ENCODE results near the gene DIDO1. TPM values are rescaled to one million over a fixed set of nuclear protein-coding genes. Genes with fewer than 3 reads are reported as not detected.

The DIDO1 gene
- total and polyA plus RNA-seq, 2 of the 13 experiments (the other 11 are each of a cell fraction or from before 2014, with no cell fraction given) = 75.0 to 75.1 TPM

DNA sequence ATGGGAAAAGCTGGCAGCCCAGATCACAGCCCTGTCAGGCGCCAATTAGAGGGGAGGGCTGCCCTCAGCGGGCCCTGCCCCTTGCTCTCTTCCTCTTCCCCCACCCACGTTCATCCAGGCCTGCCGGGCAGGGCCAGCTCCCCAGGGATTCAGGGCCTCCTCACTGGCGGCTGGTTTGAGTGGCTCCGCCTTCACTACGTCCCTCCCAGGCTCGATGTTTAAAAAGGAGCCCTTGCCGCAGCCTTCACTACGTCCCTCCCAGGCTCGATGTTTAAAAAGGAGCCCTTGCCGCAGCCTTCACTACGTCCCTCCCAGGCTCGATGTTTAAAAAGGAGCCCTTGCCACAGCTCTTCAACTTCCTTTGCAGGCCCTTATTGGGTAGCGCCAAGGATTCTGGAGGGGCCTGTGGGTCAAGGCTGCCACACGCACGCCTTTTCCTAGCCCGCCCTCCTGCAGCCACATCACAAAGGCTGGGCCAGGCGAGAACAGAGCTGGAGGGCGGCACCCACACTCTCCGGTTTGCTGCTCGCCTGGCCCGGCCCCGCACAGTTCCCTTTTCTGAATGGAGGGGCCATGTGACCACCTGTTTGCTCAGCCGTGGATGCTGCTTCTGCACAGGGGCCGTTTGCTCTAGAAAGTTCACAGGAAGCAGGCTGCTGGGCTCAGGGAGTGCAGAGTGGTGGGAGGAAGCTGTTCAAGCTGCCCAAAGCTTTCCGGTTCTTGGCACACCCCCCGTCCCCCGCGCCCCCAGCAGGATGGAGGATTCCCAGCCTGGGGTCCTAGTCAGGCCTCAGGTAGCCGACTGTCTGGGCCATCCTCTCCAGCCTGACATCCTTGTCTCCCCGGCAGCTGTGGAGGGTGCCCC is 27.8 kb upstream of the DIDO1 start (continued):
- TF ChIP-seq, protein P1, sequence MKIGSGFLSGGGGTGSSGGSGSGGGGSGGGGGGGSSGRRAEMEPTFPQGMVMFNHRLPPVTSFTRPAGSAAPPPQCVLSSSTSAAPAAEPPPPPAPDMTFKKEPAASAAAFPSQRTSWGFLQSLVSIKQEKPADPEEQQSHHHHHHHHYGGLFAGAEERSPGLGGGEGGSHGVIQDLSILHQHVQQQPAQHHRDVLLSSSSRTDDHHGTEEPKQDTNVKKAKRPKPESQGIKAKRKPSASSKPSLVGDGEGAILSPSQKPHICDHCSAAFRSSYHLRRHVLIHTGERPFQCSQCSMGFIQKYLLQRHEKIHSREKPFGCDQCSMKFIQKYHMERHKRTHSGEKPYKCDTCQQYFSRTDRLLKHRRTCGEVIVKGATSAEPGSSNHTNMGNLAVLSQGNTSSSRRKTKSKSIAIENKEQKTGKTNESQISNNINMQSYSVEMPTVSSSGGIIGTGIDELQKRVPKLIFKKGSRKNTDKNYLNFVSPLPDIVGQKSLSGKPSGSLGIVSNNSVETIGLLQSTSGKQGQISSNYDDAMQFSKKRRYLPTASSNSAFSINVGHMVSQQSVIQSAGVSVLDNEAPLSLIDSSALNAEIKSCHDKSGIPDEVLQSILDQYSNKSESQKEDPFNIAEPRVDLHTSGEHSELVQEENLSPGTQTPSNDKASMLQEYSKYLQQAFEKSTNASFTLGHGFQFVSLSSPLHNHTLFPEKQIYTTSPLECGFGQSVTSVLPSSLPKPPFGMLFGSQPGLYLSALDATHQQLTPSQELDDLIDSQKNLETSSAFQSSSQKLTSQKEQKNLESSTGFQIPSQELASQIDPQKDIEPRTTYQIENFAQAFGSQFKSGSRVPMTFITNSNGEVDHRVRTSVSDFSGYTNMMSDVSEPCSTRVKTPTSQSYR (CRISPR knock-in tag; IDR thresholded peaks at IDR 0.05; ENCODE audit: borderline replicate concordance) = no peak; the same call in 1 of the 2 replicates
- TF ChIP-seq, protein P2, sequence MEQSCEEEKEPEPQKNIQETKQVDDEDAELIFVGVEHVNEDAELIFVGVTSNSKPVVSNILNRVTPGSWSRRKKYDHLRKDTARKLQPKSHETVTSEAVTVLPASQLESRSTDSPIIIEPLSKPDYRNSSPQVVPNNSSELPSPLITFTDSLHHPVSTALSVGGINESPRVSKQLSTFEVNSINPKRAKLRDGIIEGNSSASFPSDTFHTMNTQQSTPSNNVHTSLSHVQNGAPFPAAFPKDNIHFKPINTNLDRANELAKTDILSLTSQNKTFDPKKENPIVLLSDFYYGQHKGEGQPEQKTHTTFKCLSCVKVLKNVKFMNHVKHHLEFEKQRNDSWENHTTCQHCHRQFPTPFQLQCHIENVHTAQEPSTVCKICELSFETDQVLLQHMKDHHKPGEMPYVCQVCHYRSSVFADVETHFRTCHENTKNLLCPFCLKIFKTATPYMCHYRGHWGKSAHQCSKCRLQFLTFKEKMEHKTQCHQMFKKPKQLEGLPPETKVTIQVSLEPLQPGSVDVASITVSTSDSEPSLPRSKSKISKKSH (CRISPR knock-in tag; IDR thresholded peaks at IDR 0.05; ENCODE audit: borderline replicate concordance) = peak; percentile 93; the same call in 1 of the 2 replicates
- TF ChIP-seq, protein P3, sequence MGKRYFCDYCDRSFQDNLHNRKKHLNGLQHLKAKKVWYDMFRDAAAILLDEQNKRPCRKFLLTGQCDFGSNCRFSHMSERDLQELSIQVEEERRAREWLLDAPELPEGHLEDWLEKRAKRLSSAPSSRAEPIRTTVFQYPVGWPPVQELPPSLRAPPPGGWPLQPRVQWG (CRISPR knock-in tag; IDR thresholded peaks at IDR 0.05; ENCODE audit: borderline replicate concordance, low read depth) = 0 out of 2 replicates have a peak, but pooled peaks have one; percentile 31
- TF ChIP-seq ZNF749 (CRISPR knock-in tag; IDR thresholded peaks at IDR 0.05; ENCODE audit: borderline replicate concordance) = no peak; the same call in 1 of the 2 replicates
- no peak for TF ChIP-seq SMARCE1 (IDR thresholded peaks at IDR 0.05; ENCODE audit: borderline replicate concordance)
- TF ChIP-seq, protein P4, sequence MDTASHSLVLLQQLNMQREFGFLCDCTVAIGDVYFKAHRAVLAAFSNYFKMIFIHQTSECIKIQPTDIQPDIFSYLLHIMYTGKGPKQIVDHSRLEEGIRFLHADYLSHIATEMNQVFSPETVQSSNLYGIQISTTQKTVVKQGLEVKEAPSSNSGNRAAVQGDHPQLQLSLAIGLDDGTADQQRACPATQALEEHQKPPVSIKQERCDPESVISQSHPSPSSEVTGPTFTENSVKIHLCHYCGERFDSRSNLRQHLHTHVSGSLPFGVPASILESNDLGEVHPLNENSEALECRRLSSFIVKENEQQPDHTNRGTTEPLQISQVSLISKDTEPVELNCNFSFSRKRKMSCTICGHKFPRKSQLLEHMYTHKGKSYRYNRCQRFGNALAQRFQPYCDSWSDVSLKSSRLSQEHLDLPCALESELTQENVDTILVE (CRISPR knock-in tag; IDR thresholded peaks at IDR 0.05) = peak; percentile 94
- TF ChIP-seq ZNF496 (CRISPR knock-in tag; IDR thresholded peaks at IDR 0.05; ENCODE audit: insufficient replicate concordance) = no peak
- TF ChIP-seq CHD4 (IDR thresholded peaks at IDR 0.05; ENCODE audit: borderline replicate concordance, low read length) = no peak; the same call in 1 of the 2 replicates
- peak; percentile 95 for TF ChIP-seq MED1 (CRISPR knock-in tag; IDR thresholded peaks at IDR 0.05)
- TF ChIP-seq PTBP1 (IDR thresholded peaks at IDR 0.05; ENCODE audit: low read depth, low read length, poor library complexity, severe bottlenecking) = peak; percentile 53
- peak; percentile 42; the same call in 1 of the 2 replicates for TF ChIP-seq ZNF343 (CRISPR knock-in tag; IDR thresholded peaks at IDR 0.05)
- peak; percentile 80; the same call in 1 of the 2 replicates for TF ChIP-seq ZFYVE20 (CRISPR knock-in tag; IDR thresholded peaks at IDR 0.05; ENCODE audit: borderline replicate concordance, low read depth)
- TF ChIP-seq KDM5B (CRISPR knock-in tag; IDR thresholded peaks at IDR 0.05; ENCODE audit: borderline replicate concordance) = peak; percentile 99
- TF ChIP-seq KDM1A (CRISPR knock-in tag; IDR thresholded peaks at IDR 0.05) = no peak; the same call in 1 of the 2 replicates
- peak; percentile 80 for TF ChIP-seq TGIF2 (CRISPR knock-in tag; IDR thresholded peaks at IDR 0.05)
- peak; percentile 84 for TF ChIP-seq ZNF549 (CRISPR knock-in tag; IDR thresholded peaks at IDR 0.05)
- TF ChIP-seq YEATS2 (CRISPR knock-in tag; IDR thresholded peaks at IDR 0.05; ENCODE audit: borderline replicate concordance) = peak; percentile 83; the same call in 1 of the 2 replicates
- TF ChIP-seq, protein P5, sequence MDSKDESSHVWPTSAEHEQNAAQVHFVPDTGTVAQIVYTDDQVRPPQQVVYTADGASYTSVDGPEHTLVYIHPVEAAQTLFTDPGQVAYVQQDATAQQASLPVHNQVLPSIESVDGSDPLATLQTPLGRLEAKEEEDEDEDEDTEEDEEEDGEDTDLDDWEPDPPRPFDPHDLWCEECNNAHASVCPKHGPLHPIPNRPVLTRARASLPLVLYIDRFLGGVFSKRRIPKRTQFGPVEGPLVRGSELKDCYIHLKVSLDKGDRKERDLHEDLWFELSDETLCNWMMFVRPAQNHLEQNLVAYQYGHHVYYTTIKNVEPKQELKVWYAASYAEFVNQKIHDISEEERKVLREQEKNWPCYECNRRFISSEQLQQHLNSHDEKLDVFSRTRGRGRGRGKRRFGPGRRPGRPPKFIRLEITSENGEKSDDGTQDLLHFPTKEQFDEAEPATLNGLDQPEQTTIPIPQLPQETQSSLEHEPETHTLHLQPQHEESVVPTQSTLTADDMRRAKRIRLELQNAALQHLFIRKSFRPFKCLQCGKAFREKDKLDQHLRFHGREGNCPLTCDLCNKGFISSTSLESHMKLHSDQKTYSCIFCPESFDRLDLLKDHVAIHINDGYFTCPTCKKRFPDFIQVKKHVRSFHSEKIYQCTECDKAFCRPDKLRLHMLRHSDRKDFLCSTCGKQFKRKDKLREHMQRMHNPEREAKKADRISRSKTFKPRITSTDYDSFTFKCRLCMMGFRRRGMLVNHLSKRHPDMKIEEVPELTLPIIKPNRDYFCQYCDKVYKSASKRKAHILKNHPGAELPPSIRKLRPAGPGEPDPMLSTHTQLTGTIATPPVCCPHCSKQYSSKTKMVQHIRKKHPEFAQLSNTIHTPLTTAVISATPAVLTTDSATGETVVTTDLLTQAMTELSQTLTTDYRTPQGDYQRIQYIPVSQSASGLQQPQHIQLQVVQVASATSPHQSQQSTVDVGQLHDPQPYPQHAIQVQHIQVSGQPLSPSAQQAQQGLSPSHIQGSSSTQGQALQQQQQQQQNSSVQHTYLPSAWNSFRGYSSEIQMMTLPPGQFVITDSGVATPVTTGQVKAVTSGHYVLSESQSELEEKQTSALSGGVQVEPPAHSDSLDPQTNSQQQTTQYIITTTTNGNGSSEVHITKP (CRISPR knock-in tag; IDR thresholded peaks at IDR 0.05; ENCODE audit: low read depth) = peak; percentile 92

Data from HepG2 (cell line).